Neural cell (in vitro differentiated cells): Measurements from ENCODE around the gene NDUFA11.

ENCODE experiments used
- EP300 ChIP-seq: fragments of 450-650 bp; conservative IDR thresholded peaks from 2 replicates; pipeline ENCODE4 v1.6.1; 2014; ENCODE audit warnings: antibody characterized with exemption, mild to moderate bottlenecking, moderate library complexity; ENCODE audit not compliant: poor library complexity, severe bottlenecking
- EZH2 ChIP-seq: fragments of 200-600, 300-800 bp; shearing (Covaris generic), sonication (generic); IDR thresholded peaks from 2 replicates; pipeline ENCODE4 v1.6.1; 2014; ENCODE audit warnings: antibody characterized with exemption, low read length, borderline replicate concordance, mild to moderate bottlenecking; ENCODE audit not compliant: insufficient read depth, poor library complexity, severe bottlenecking
- MXI1 ChIP-seq: fragments of 450-650 bp; conservative IDR thresholded peaks from 2 replicates; pipeline ENCODE4 v1.6.1; 2014; ENCODE audit warnings: antibody characterized with exemption, mild to moderate bottlenecking; ENCODE audit not compliant: poor library complexity, severe bottlenecking
- POLR2AphosphoS5 ChIP-seq: IDR thresholded peaks from 2 replicates; pipeline ENCODE4 v1.6.1; 2012
- SMC3 ChIP-seq: fragments of 450-650 bp; conservative IDR thresholded peaks from 2 replicates; pipeline ENCODE4 v1.6.1; 2014; ENCODE audit warnings: antibody characterized with exemption, mild to moderate bottlenecking, moderate library complexity; ENCODE audit not compliant: poor library complexity
- TF ChIP-seq, protein P1 (sequence below): fragments of 450-650 bp; IDR thresholded peaks from 2 replicates; pipeline ENCODE4 v1.5.1; 2014; ENCODE audit warnings: antibody characterized with exemption, mild to moderate bottlenecking, moderate library complexity; ENCODE audit not compliant: poor library complexity, severe bottlenecking
- TF ChIP-seq, protein P2 (sequence below): IDR thresholded peaks from 2 replicates; pipeline ENCODE4 v1.6.1; 2012; ENCODE audit warnings: borderline replicate concordance

- TF ChIP-seq EP300 (no peak), POLR2AphosphoS5 (no peak), MXI1 (no peak), EZH2 (no peak), SMC3 (no peak)
- TF ChIP-seq, protein P1, sequence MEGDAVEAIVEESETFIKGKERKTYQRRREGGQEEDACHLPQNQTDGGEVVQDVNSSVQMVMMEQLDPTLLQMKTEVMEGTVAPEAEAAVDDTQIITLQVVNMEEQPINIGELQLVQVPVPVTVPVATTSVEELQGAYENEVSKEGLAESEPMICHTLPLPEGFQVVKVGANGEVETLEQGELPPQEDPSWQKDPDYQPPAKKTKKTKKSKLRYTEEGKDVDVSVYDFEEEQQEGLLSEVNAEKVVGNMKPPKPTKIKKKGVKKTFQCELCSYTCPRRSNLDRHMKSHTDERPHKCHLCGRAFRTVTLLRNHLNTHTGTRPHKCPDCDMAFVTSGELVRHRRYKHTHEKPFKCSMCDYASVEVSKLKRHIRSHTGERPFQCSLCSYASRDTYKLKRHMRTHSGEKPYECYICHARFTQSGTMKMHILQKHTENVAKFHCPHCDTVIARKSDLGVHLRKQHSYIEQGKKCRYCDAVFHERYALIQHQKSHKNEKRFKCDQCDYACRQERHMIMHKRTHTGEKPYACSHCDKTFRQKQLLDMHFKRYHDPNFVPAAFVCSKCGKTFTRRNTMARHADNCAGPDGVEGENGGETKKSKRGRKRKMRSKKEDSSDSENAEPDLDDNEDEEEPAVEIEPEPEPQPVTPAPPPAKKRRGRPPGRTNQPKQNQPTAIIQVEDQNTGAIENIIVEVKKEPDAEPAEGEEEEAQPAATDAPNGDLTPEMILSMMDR: no peak
- TF ChIP-seq, protein P2, sequence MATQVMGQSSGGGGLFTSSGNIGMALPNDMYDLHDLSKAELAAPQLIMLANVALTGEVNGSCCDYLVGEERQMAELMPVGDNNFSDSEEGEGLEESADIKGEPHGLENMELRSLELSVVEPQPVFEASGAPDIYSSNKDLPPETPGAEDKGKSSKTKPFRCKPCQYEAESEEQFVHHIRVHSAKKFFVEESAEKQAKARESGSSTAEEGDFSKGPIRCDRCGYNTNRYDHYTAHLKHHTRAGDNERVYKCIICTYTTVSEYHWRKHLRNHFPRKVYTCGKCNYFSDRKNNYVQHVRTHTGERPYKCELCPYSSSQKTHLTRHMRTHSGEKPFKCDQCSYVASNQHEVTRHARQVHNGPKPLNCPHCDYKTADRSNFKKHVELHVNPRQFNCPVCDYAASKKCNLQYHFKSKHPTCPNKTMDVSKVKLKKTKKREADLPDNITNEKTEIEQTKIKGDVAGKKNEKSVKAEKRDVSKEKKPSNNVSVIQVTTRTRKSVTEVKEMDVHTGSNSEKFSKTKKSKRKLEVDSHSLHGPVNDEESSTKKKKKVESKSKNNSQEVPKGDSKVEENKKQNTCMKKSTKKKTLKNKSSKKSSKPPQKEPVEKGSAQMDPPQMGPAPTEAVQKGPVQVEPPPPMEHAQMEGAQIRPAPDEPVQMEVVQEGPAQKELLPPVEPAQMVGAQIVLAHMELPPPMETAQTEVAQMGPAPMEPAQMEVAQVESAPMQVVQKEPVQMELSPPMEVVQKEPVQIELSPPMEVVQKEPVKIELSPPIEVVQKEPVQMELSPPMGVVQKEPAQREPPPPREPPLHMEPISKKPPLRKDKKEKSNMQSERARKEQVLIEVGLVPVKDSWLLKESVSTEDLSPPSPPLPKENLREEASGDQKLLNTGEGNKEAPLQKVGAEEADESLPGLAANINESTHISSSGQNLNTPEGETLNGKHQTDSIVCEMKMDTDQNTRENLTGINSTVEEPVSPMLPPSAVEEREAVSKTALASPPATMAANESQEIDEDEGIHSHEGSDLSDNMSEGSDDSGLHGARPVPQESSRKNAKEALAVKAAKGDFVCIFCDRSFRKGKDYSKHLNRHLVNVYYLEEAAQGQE: no peak
Observed at GRCh38 chr19:5891572-5891937, 12.0 kb downstream of the NDUFA11 start.
